NCI-H2227 treated with DMSO at 0.1 percent for 48 hours (cell line): ENCODE data around the gene CTDSPL2.
A peak's percentile ranks its signal among the peaks of the same experiment; 100 is the strongest.
"Not testable (repeated sequence)": the region's sequence is repeated elsewhere in the genome, so short reads cannot be mapped to it uniquely, and the experiment has no call there.

Experiments
- DNase-seq: peaks from one replicate; lab custom pipeline; 2025; lab: John Stamatoyannopoulos, UW

Gene CTDSPL2

GRCh38 chr15:44485880-44486279 lies 58.5 kb downstream of the CTDSPL2 start:
- DNase-seq = no peak

GRCh38 chr15:44489464-44489863 lies 62.0 kb downstream of the CTDSPL2 start:
- no peak for DNase-seq

GRCh38 chr15:44490622-44491021 lies 63.2 kb downstream of the CTDSPL2 start:
- DNase-seq = no peak

GRCh38 chr15:44492040-44492439 lies 64.6 kb downstream of the CTDSPL2 start:
- DNase-seq = no peak

- DNase-seq = no peak
These were observed 65.2 kb downstream of the CTDSPL2 start for GRCh38 chr15:44492672-44493071.

- DNase-seq = no peak
These were observed 68.1 kb downstream of the CTDSPL2 start for GRCh38 chr15:44495562-44495961.

- DNase-seq = no peak
These were observed 73.1 kb downstream of the CTDSPL2 start for GRCh38 chr15:44500555-44500954.

- peak; percentile 10 for DNase-seq
These were observed 74.4 kb downstream of the CTDSPL2 start for GRCh38 chr15:44501768-44502366.

- no peak for DNase-seq
These were observed 89.0 kb downstream of the CTDSPL2 start for GRCh38 chr15:44516436-44516835.

GRCh38 chr15:44519537-44519936 lies 92.1 kb downstream of the CTDSPL2 start:
- no peak for DNase-seq

- no peak for DNase-seq
These were observed 97.6 kb downstream of the CTDSPL2 start for GRCh38 chr15:44525018-44525417.

- no peak for DNase-seq
These were observed 99.8 kb downstream of the CTDSPL2 start for GRCh38 chr15:44527241-44527640.

GRCh38 chr15:44529864-44530604 lies 102.6 kb downstream of the CTDSPL2 start:
- no peak for DNase-seq

- no peak for DNase-seq
These were observed 103.2 kb downstream of the CTDSPL2 start for GRCh38 chr15:44530653-44531052.

GRCh38 chr15:44532275-44532674 lies 104.8 kb downstream of the CTDSPL2 start:
- DNase-seq = not testable (repeated sequence)

GRCh38 chr15:44532689-44533088 lies 105.3 kb downstream of the CTDSPL2 start:
- DNase-seq = no peak

- DNase-seq = no peak
These were observed 107.7 kb downstream of the CTDSPL2 start for GRCh38 chr15:44535092-44535491.

GRCh38 chr15:44535523-44536301 lies 108.3 kb downstream of the CTDSPL2 start:
- no peak for DNase-seq

- peak; percentile 93 for DNase-seq
These were observed 109.0 kb downstream of the CTDSPL2 start for GRCh38 chr15:44536302-44536961.

- DNase-seq = peak; percentile 93
These were observed 109.7 kb downstream of the CTDSPL2 start, which contains the start of gene EIF3J for GRCh38 chr15:44536962-44537734. Gene EIF3J, plus strand, starts transcription at chr15:44537147. Its CDS starts 48 bp downstream, at chr15:44537195.

- DNase-seq = no peak
These were observed 110.4 kb downstream of the CTDSPL2 start for GRCh38 chr15:44537735-44538240.
